RWPE1 (cell line): ENCODE data around the gene TLCD3A.
"Not testable (repeated sequence)": the region's sequence is repeated elsewhere in the genome, so short reads cannot be mapped to it uniquely, and the experiment has no call there.

Source experiments
- CTCF ChIA-PET: fragments of 350-600 bp; sonication (Branson Sonifier 250); formaldehyde crosslinking; extraction: SDS; loops from one replicate; lab custom pipeline; 2021; lab: Yijun Ruan, JAX
- POLR2A ChIA-PET: fragments of 400-600 bp; formaldehyde crosslinking; extraction: SDS; loops from one replicate; lab custom pipeline; 2020; ENCODE audit warnings: antibody characterized with exemption; ENCODE audit not compliant: low non-redundant PET; lab: Yijun Ruan, JAX
- DNase-seq: peaks from one replicate; pipeline ENCODE4 v3.0.0; 2012; ENCODE audit warnings: low spot score
- H3K27ac ChIP-seq: fragments of 450-650 bp; 2 replicates; pipeline ENCODE4 v1.5.1; 2017
- CTCF ChIP-seq: fragments of 450-650 bp; conservative IDR thresholded peaks from 2 replicates; pipeline ENCODE4 v1.5.1; 2017; ENCODE audit warnings: low read depth, mild to moderate bottlenecking

The TLCD3A gene

GRCh38 chr17:752002-752619, 19.7 kb downstream of the TLCD3A start, which contains the start of gene GEMIN4:
GEMIN4 (minus strand) TSS chr17:752264; CDS start chr17:752142, 122 bp downstream.
- peak within 1 kb of the TSS; percentile 80 for H3K27ac ChIP-seq
- peak; percentile 90 for DNase-seq
- POLR2A ChIA-PET = interaction anchor here (0.6 kb wide), 2 partner anchors 36 to 177 kb away, joined by 5 to 6 read pairs; no protein-coding TSS in a partner anchor
- peak; percentile 92 for TF ChIP-seq CTCF
- CTCF ChIA-PET = interaction anchor here (0.6 to 0.9 kb wide), 7 partner anchors 17 to 364 kb away, joined by 3 to 6 read pairs (median 4); partner anchors contain the start of gene TIMM22

GRCh38 chr17:752620-753219, 20.3 kb downstream of the TLCD3A start:
- DNase-seq = no peak
- ChIA-PET CTCF (interaction anchor here (0.6 to 1.1 kb wide), 9 partner anchors 9 to 365 kb away, joined by 3 to 6 read pairs (median 3); partner anchors contain the start of gene TIMM22), POLR2A (interaction anchor here (0.6 kb wide), 2 partner anchors 36 to 177 kb away, joined by 5 to 6 read pairs; no protein-coding TSS in a partner anchor)
- H3K27ac ChIP-seq = peak overlapping the region; percentile 80
- TF ChIP-seq CTCF = no peak

- ChIA-PET CTCF (interaction anchor here (1.1 kb wide), 1 partner anchor 10 kb away, joined by 3 read pairs; no protein-coding TSS in a partner anchor), POLR2A (no interaction called here)
- TF ChIP-seq CTCF = no peak
- no peak overlapping the region; the same call in 1 of the 2 replicates for H3K27ac ChIP-seq
- no peak for DNase-seq
Observed at GRCh38 chr17:753418-753817, 21.0 kb downstream of the TLCD3A start.

- CTCF ChIA-PET = interaction anchor here (0.6 kb wide), 1 partner anchor 343 kb away, joined by 3 read pairs; no protein-coding TSS in a partner anchor
- POLR2A ChIA-PET, DNase-seq, H3K27ac ChIP-seq: not testable (repeated sequence)
Observed at GRCh38 chr17:755319-755961, 23.0 kb downstream of the TLCD3A start.

GRCh38 chr17:756010-756567, 23.7 kb downstream of the TLCD3A start:
- H3K27ac ChIP-seq, POLR2A ChIA-PET, DNase-seq, CTCF ChIA-PET: not testable (repeated sequence)

- ChIA-PET CTCF (interaction anchor here (0.6 kb wide), 1 partner anchor 1623 kb away, joined by 3 read pairs; no protein-coding TSS in a partner anchor), POLR2A (no interaction called here)
- TF ChIP-seq CTCF = no peak
- H3K27ac ChIP-seq = no peak overlapping the region
- no peak for DNase-seq
Observed at GRCh38 chr17:759964-760363, 27.6 kb downstream of the TLCD3A start.

GRCh38 chr17:760371-760770, 28.0 kb downstream of the TLCD3A start:
- DNase-seq = no peak
- no peak overlapping the region for H3K27ac ChIP-seq
- no peak for TF ChIP-seq CTCF
- CTCF ChIA-PET = no interaction called here
- POLR2A ChIA-PET = no interaction called here
